HT-29 (cell line): ENCODE measurements around the gene PRR22. TPM values are rescaled to one million over a fixed set of nuclear protein-coding genes. Genes with fewer than 3 reads are reported as not detected.
"Not testable (repeated sequence)": the region's sequence is repeated elsewhere in the genome, so short reads cannot be mapped to it uniquely, and the experiment has no call there.

Experiments
- DNase-seq: peaks from one replicate; pipeline ENCODE4 v3.0.0-alpha.2; 2015; ENCODE audit warnings: low spot score
- total RNA-seq: library from RNA; depleted of rRNA; stranded (reverse); fragments of >200 nt; shearing (Covaris generic); gene quantifications from 2 replicates; pipeline ENCODE4 v1.2.3, GENCODE V29; 2014; rRNA removed

PRR22 gene
- total RNA-seq, 1 experiment from 2014 or later = 2.1 TPM

DNA sequence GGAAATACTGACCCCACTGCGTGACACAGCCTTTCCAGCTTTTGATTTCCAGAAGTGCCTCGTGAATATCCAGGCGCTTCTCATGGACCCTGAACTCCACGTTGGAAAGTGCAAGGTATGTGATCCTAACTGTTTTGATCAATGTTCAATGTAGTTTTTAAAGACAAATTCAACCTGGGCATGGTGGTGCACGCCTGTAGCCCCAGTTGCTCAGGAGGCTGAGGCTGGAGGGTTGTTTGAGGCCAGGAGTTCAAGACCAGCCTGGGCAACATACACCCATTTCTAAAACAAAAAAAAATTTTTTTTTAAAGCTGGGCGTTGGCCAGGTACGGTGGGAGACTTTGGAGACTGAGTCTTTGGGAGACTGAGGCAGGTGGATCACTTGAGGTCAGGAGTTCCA is 32.8 kb downstream of the PRR22 start:
- DNase-seq = no peak

- DNase-seq = no peak
Measured at GRCh38 chr19:5749505-5749904, 35.0 kb downstream of the PRR22 start.

DNA sequence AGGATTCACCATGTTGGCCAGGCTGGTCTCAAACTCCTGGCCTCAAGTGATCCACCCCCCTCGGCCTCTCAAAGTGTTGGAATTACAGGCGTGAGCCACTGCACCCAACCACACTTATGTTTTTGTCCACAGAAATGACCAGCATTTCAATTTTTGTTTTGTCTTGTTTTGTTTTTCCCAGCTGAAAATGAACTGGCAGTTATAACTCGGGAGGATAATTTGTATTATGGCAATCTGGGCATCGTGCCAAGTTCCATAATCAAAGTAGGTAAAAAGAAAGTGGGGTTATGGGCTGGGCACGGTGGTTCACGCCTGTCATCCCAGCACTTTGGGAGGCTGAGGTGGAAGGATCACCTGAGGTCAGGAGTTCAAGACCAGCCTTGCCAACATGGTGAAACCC is 35.6 kb downstream of the PRR22 start:
- not testable (repeated sequence) for DNase-seq

- not testable (repeated sequence) for DNase-seq
Measured at GRCh38 chr19:5744999-5745398, 39.5 kb downstream of the PRR22 start.

GRCh38 chr19:5743630-5744029 is 40.9 kb downstream of the PRR22 start:
- no peak for DNase-seq

- no peak for DNase-seq
Measured at GRCh38 chr19:5742051-5742450, 42.5 kb downstream of the PRR22 start.

GRCh38 chr19:5738423-5738822 is 46.1 kb downstream of the PRR22 start:
- DNase-seq = peak; percentile 9

DNA sequence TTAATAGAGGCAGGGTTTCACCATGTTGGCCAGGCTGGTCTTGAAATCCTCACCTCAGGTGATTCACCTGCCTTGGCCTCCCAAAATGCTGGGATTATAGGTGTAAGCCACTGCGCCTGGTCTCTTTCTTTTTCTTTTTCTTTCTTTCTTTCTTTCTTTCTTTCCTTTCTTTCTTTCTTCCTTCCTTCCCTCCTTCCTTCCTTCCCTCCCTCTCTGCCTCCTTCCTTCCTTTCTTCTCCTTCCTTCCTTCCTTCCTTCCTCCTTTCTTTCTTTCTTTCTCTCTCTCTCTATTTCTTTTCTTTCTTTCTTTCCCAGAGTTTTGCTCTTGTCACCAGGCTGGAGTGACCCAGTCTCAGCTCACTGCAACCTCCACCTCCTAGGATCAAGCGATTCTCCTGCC is 51.4 kb downstream of the PRR22 start:
- DNase-seq = not testable (repeated sequence)

Other genes with a start within 250 kb of the PRR22 start
- gene TINCR, start 216.8 kb downstream of the PRR22 start, total RNA-seq = not detected in 2 replicates
- 37.8 and 38.1 TPM in 2 replicates for gene SAFB2, start 162.0 kb downstream of the PRR22 start, total RNA-seq
- gene SAFB, start 161.7 kb downstream of the PRR22 start, total RNA-seq = 59.2 and 84.1 TPM in 2 replicates
- 222 and 223 TPM in 2 replicates for gene MICOS13, start 104.2 kb downstream of the PRR22 start, total RNA-seq
- gene HSD11B1L, start 103.7 kb downstream of the PRR22 start, total RNA-seq = 2.1 and 4.1 TPM in 2 replicates
- 1,326 and 1,347 TPM in 2 replicates for gene RPL36, start 94.5 kb downstream of the PRR22 start, total RNA-seq
- 92.1 and 95.2 TPM in 2 replicates for gene LONP1, start 64.6 kb downstream of the PRR22 start, total RNA-seq
- gene CATSPERD, start 64.1 kb downstream of the PRR22 start, total RNA-seq = not detected in 2 replicates
- 81.1 and 90.4 TPM in 2 replicates for gene DUS3L, start 6.4 kb upstream of the PRR22 start, total RNA-seq
- gene NRTN, start 20.3 kb upstream of the PRR22 start, total RNA-seq = 0.21 TPM in 1 of 2 replicates, not detected in the other
- not detected in 2 replicates for gene FUT6, start 55.0 kb upstream of the PRR22 start, total RNA-seq
- gene FUT3, start 66.7 kb upstream of the PRR22 start, total RNA-seq = 2.8 and 3.9 TPM in 2 replicates
- not detected in 2 replicates for gene FUT5, start 85.8 kb upstream of the PRR22 start, total RNA-seq
- 265 and 313 TPM in 2 replicates for gene NDUFA11, start 119.0 kb upstream of the PRR22 start, total RNA-seq
- gene VMAC, start 120.1 kb upstream of the PRR22 start, total RNA-seq = 3.5 and 6.0 TPM in 2 replicates
- 13.9 and 20.1 TPM in 2 replicates for gene CAPS, start 129.5 kb upstream of the PRR22 start, total RNA-seq
- gene RANBP3, start 193.4 kb upstream of the PRR22 start, total RNA-seq = 62.1 and 79.3 TPM in 2 replicates